ENCODE data around the gene C1orf198. TPM values are rescaled to one million over a fixed set of nuclear protein-coding genes. Genes with fewer than 3 reads are reported as not detected.

The C1orf198 gene
- total RNA-seq, 1 experiment from 2014 or later = 22.9 TPM

DNA sequence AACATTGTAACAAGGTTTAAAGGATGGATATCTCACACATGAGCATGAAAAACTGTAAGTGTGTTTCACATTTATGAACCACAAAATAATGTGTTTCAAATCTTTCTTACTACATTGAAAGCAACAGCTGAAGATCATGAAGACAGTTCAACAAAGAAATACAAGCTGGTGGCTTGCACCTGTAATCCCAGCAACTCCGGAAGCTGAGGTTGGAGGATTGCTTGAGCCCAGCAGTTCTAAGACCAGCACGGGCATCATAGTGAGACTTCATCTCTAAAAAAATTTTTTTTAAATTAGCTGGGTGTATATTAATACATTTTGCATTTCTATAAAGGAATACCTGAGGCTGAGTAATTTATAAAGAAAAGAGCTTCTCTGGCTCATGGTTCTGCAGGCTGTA is 27.1 kb upstream of the C1orf198 start:
- CTCF ChIA-PET = no interaction called here
- BruUV-seq (replicated peaks) = no TSS peak

More for the DNA sequence above, 27.1 kb upstream of the C1orf198 start:
- no peak for ATAC-seq
- POLR2A ChIA-PET = no interaction called here
- Histone ChIP-seq H3K36me3 (ENCODE audit: control insufficient read depth in 1 of 2, insufficient read depth in 2 of 2, low read length in 2 of 2) (no peaks in the 10 kb centered on the region), H3K27me3 (ENCODE audit: insufficient read depth, low read length) (no peaks in the 10 kb centered on the region), H3K79me2 (ENCODE audit: insufficient read depth, low read length) (no peaks in the 10 kb centered on the region), H3K9ac (ENCODE audit: low read length) (no peak overlapping the region), H3K4me1 (ENCODE audit: control insufficient read depth in 1 of 2, insufficient read depth in 2 of 2, low read length in 2 of 2) (no peaks in the 10 kb centered on the region), H2AFZ (ENCODE audit: low read depth, low read length, poor library complexity, severe bottlenecking) (no peak overlapping the region), H3K9me2 (ENCODE audit: insufficient read depth) (no peaks in the 10 kb centered on the region), H3K4me2 (ENCODE audit: low read length) (no peak overlapping the region), H4K20me1 (ENCODE audit: insufficient read depth) (no peaks in the 10 kb centered on the region), H3K27ac (ENCODE audit: low read depth, low read length) (no peak overlapping the region), H3K4me3 (replicated peaks in 1 of 2; ENCODE audit: low read depth in 1 of 2, low read length in 2 of 2) (no peak overlapping the region), H3K9me3 (ENCODE audit: control insufficient read depth in 1 of 2, insufficient read depth in 1 of 2, low read depth in 1 of 2, low read length in 2 of 2) (no peaks in the 10 kb centered on the region)
- intact Hi-C loops (cut with micrococcal nuclease) = no loop called here
- TF ChIP-seq CEBPB (IDR thresholded peaks at IDR 0.05; ENCODE audit: low read depth) = no peak
- TF ChIP-seq, protein P1, sequence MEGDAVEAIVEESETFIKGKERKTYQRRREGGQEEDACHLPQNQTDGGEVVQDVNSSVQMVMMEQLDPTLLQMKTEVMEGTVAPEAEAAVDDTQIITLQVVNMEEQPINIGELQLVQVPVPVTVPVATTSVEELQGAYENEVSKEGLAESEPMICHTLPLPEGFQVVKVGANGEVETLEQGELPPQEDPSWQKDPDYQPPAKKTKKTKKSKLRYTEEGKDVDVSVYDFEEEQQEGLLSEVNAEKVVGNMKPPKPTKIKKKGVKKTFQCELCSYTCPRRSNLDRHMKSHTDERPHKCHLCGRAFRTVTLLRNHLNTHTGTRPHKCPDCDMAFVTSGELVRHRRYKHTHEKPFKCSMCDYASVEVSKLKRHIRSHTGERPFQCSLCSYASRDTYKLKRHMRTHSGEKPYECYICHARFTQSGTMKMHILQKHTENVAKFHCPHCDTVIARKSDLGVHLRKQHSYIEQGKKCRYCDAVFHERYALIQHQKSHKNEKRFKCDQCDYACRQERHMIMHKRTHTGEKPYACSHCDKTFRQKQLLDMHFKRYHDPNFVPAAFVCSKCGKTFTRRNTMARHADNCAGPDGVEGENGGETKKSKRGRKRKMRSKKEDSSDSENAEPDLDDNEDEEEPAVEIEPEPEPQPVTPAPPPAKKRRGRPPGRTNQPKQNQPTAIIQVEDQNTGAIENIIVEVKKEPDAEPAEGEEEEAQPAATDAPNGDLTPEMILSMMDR (IDR thresholded peaks at IDR 0.05 in 2 of 3, conservative IDR thresholded peaks at IDR 0.05 in 1 of 3; ENCODE audit: borderline replicate concordance in 1 of 3, insufficient read depth in 1 of 3, low read depth in 2 of 3, low read length in 2 of 3) = no peak
- no peak for TF ChIP-seq EZH2phosphoT487 (IDR thresholded peaks at IDR 0.05; ENCODE audit: borderline replicate concordance)
- no peak for TF ChIP-seq CBX3 (IDR thresholded peaks at IDR 0.05; ENCODE audit: low read depth)
- no peak for TF ChIP-seq RAD21 (IDR thresholded peaks at IDR 0.05; ENCODE audit: low read depth)
- TF ChIP-seq ELF1 (IDR thresholded peaks at IDR 0.05; ENCODE audit: borderline replicate concordance, low read depth) = no peak
- no peak for TF ChIP-seq YY1 (IDR thresholded peaks at IDR 0.05; ENCODE audit: extremely low read depth, insufficient replicate concordance, low read depth, low read length)
- TF ChIP-seq ZBTB33 (IDR thresholded peaks at IDR 0.05; ENCODE audit: extremely low read depth, insufficient replicate concordance, low read length) = no peak
- RAD21 ChIA-PET (ENCODE audit: low non-redundant PET in 1 of 2, low total read pairs in 2 of 2, uncharacterized antibody in 2 of 2, unreplicated experiment in 2 of 2) = no interaction called here
- no peak for DNase-seq (ENCODE audit: low read depth, low spot score)

All from HCT116 (cell line).